ENCODE measurements around the gene LARGE2.
"Not testable (repeated sequence)": the region's sequence is repeated elsewhere in the genome, so short reads cannot be mapped to it uniquely, and the experiment has no call there.

Gene LARGE2

DNA sequence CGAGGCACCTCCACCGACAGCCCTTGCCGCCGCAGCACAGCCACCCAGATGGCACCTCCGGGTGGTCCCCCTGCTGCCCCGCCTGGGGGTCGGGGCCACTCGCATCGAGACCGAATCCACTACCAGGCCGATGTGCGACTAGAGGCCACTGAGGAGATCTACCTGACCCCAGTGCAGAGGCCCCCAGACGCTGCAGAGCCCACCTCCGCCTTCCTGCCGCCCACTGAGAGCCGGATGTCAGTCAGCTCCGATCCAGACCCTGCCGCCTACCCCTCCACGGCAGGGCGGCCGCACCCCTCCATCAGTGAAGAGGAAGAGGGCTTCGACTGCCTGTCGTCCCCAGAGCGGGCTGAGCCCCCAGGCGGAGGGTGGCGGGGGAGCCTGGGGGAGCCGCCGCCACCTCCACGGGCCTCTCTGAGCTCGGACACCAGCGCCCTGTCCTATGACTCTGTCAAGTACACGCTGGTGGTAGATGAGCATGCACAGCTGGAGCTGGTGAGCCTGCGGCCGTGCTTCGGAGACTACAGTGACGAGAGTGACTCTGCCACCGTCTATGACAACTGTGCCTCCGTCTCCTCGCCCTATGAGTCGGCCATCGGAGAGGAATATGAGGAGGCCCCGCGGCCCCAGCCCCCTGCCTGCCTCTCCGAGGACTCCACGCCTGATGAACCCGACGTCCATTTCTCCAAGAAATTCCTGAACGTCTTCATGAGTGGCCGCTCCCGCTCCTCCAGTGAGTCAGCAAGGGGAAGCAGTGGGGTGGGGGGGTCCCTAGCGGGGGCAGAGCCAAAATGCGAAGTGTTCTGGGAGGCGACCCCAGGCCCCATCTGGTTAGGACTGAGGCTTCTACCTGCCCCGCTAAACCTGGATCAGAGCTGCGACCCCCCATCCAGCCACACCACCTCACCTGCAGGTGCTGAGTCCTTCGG is 19.7 kb upstream of the LARGE2 start:
- TF ChIP-seq, protein P1, sequence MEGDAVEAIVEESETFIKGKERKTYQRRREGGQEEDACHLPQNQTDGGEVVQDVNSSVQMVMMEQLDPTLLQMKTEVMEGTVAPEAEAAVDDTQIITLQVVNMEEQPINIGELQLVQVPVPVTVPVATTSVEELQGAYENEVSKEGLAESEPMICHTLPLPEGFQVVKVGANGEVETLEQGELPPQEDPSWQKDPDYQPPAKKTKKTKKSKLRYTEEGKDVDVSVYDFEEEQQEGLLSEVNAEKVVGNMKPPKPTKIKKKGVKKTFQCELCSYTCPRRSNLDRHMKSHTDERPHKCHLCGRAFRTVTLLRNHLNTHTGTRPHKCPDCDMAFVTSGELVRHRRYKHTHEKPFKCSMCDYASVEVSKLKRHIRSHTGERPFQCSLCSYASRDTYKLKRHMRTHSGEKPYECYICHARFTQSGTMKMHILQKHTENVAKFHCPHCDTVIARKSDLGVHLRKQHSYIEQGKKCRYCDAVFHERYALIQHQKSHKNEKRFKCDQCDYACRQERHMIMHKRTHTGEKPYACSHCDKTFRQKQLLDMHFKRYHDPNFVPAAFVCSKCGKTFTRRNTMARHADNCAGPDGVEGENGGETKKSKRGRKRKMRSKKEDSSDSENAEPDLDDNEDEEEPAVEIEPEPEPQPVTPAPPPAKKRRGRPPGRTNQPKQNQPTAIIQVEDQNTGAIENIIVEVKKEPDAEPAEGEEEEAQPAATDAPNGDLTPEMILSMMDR (IDR thresholded peaks at IDR 0.05; ENCODE audit: low read depth, low read length): no peak
- DNase-seq (ENCODE audit: low read depth in 2 of 2): no peak
- no peak overlapping the region for H3K4me3 ChIP-seq (replicated peaks in 1 of 2; ENCODE audit: low read depth in 2 of 2, low read length in 2 of 2)

DNA sequence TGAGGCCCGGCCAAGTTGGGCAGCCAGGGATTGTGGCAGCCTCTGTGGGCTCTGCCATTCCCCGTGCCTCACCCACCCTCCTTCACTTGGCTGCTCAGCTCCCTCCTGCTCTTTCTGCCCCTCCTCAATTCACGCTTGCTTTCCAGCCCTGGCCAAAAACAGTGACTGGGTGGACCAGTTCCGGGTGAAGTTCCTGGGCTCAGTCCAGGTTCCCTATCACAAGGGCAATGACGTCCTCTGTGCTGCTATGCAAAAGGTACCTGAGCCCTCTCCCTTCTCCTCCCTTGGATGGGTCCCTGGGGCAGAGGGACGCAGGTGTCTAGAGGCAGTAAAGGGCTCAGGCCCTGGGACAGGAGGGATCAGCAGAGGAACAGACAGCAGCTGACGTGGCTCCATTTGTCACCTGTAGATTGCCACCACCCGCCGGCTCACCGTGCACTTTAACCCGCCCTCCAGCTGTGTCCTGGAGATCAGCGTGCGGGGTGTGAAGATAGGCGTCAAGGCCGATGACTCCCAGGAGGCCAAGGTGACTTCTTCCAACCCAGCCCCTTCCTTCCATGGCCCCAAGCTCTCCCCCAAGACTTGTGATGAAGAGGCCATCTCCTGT is 18.0 kb upstream of the LARGE2 start:
- TF ChIP-seq, protein P1 (IDR thresholded peaks at IDR 0.05; ENCODE audit: low read depth, low read length): no peak
- H3K4me3 ChIP-seq (replicated peaks in 1 of 2; ENCODE audit: low read depth in 2 of 2, low read length in 2 of 2): no peak overlapping the region
- no peak for DNase-seq (ENCODE audit: low read depth in 2 of 2)

DNA sequence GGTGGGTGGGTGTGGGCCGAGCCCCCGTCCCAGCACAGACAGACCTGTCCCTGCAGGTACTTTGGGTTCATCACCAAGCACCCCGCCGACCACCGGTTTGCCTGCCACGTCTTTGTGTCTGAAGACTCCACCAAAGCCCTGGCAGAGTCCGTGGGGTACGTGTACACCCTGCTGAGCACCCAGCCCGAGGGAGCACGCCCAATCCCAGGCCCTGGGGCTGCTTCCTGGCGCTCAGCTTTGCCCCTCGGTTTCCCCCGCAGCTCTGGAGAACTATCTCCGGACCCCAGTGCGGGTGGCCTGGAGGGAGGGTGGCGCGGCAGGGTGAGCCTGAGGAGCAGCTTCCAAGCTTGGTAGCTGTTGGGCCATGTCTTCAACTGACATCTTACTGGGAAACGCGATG is 17.4 kb upstream of the LARGE2 start:
- TF ChIP-seq, protein P1 (IDR thresholded peaks at IDR 0.05; ENCODE audit: low read depth, low read length): no peak
- H3K4me3 ChIP-seq (replicated peaks in 1 of 2; ENCODE audit: low read depth in 2 of 2, low read length in 2 of 2): no peak overlapping the region
- no peak for DNase-seq (ENCODE audit: low read depth in 2 of 2)

DNA sequence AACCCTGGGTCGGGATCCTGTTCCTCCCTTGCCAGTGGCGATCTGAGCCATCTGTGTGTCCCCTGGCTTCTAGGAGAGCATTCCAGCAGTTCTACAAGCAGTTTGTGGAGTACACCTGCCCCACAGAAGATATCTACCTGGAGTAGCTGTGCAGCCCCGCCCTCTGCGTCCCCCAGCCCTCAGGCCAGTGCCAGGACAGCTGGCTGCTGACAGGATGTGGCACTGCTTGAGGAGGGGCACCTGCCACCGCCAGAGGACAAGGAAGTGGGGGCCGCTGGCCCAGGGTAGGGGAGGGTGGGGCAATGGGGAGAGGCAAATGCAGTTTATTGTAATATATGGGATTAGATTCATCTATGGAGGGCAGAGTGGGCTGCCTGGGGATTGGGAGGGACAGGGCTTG is 16.9 kb upstream of the LARGE2 start:
- not testable (repeated sequence) for DNase-seq (ENCODE audit: low read depth in 2 of 2)

DNA sequence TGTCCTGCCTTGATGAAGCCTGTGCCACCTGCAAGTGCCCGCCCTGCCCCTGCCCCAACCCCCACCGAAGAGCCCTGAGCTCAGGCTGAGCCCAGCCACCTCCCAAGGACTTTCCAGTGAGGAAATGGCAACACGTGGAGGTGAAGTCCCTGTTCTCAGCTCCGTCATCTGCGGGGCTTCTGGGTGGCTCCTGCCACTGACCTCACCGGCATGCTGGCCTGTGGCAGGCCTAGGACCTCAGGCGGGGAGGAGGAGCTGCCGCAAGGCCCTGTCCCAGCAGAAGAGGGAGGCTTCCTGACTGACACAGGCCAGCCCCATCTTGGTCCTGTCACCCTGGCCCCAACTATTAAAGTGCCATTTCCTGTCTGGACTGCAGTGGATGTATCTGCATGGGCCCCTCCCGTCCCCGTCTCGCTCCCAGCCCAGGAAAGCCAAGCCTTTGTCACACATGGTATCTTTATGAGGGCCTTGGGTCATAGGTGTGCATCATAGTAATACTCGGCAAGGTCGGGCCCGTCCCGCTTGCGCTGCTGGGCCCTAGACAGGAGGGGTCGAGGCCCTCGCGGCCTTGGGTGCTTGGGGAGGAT is 16.3 kb upstream of the LARGE2 start:
- TF ChIP-seq, protein P1 (IDR thresholded peaks at IDR 0.05; ENCODE audit: low read depth, low read length): no peak
- H3K4me3 ChIP-seq (replicated peaks in 1 of 2; ENCODE audit: low read depth in 2 of 2, low read length in 2 of 2): no peak overlapping the region
- DNase-seq (ENCODE audit: low read depth in 2 of 2): no peak

More for the DNA sequence above, 16.9 kb upstream of the LARGE2 start:
- H3K4me3 ChIP-seq (replicated peaks in 1 of 2; ENCODE audit: low read depth in 2 of 2, low read length in 2 of 2): not testable (repeated sequence)

DNA sequence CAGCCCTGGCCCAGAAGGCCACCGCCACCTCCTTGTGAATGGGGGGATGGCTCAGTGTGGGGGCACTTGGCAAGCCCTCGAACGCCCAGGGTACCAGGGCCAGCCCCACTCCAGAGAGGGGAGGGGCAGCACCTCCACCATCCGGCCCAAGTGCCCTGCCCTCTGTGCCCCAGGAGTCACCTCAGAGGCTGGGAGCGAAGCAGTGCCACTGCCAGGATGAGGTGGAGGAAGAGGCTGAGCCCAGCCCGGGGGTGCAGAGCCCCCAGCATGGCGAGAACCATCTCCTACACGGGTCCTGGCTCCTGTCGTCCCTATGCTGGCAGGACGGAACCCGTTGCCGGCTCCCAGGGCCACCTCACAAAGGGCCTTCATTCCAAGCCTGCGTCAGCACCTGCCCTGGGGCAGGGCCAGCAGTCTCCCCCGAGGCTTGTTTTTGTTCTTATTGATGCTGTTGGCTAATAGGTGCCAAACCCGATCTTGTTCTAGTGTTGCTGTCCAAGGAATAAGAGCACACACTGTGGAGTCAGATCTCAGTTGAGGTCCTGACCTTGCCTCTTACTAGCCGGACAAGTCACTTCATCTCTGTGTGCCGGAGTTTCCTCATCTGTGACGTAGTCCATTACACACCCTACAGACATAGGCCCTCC is 15.4 kb upstream of the LARGE2 start, which contains the start of gene FREY1:
TSS of gene FREY1 (minus strand) at position 307 of the 647 bp plus-strand sequence. CDS start at position 281, 26 bp downstream.
- no peak within 1 kb of the TSS for H3K4me3 ChIP-seq (replicated peaks in 1 of 2; ENCODE audit: low read depth in 2 of 2, low read length in 2 of 2)
- DNase-seq (ENCODE audit: low read depth in 2 of 2): peak in 1 of 2 donors; percentile 12
- TF ChIP-seq, protein P1 (IDR thresholded peaks at IDR 0.05; ENCODE audit: low read depth, low read length): no peak

All from cardiac fibroblast (primary cell).